Body of pancreas (tissue), 4 donors: ENCODE results near the gene HEPHL1.

Source experiments
- CTCF ChIP-seq, 7 experiments: fragments of 450-650 bp in 4 of 7; fragments of 200-600 bp in 3 of 7; sonication (generic) in 3 of 7; IDR thresholded peaks; one replicate each; pipeline ENCODE4 v1.5.1; 2016 to 2019; ENCODE audit warnings: antibody characterized with exemption in 7 of 7
- POLR2A ChIP-seq, 3 donors: fragments of 450-650 bp; IDR thresholded peaks; one replicate each; pipeline ENCODE4 v1.6.1; 2016; ENCODE audit warnings: antibody characterized with exemption in 3 of 3, mild to moderate bottlenecking in 2 of 3

DNA sequence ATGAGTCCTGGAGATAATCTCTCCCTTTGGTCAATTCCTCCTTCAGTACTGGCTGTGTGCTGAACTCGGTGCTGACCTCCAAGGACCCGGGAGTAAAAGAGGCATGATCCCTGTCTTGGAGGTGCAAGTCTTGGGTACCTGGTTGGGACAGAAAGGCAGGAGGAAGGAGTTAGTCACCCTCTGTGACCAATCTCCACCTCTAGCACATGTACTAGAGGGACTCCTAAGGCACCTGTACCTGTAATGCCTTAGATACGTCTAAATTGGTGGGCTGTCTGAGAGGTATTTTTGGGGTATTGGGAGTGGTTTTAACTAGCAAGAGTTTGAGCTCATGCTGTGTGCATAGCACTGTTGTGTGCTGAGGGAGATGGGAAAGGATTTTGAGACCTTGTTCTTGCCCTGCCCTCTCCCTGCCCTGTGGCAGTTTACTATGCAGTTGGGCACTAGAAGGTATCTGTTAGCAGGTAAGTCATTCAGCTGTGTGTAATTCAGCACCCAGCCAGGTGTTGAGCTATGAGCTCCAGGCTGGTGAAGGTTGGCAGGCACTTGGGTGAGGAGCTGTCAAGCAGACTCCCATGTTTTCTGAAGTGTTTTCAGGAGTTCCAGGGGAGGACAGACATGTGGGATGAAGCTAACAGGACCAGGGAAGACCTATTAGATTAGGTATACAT, 110.0 kb downstream of the HEPHL1 start:
- TF ChIP-seq CTCF (IDR thresholded peaks at IDR 0.05) (no peak), POLR2A (IDR thresholded peaks at IDR 0.05) (no peak)
